ENCODE measurements around the gene EXOC4. TPM values are rescaled to one million over a fixed set of nuclear protein-coding genes. Genes with fewer than 3 reads are reported as not detected.

The EXOC4 gene
- total RNA-seq, 2 experiments from 2014 or later: 58.0 to 59.9 TPM

GRCh38 chr7:133265821-133266220 lies 12.9 kb downstream of the EXOC4 start:
- Histone ChIP-seq H3K27ac (ENCODE audit: low read depth in 1 of 2, low read length in 2 of 2) (no peak overlapping the region), H3K36me3 (ENCODE audit: insufficient read depth, low read length) (no peaks in the 10 kb centered on the region), H3K4me3 (ENCODE audit: low read length) (no peak overlapping the region), H3K27me3 (ENCODE audit: control insufficient read depth in 1 of 2, insufficient read depth in 2 of 2, low read length in 2 of 2) (no peaks in the 10 kb centered on the region), H3K4me1 (ENCODE audit: insufficient read depth, low read length) (no peaks in the 10 kb centered on the region), H3K9me3 (ENCODE audit: control insufficient read depth in 1 of 2, insufficient read depth in 1 of 2, low read length in 2 of 2) (peaks cover 0 to 4% of the 10 kb centered on the region in 2 experiments)
- Mint-ChIP-seq H3K36me3 (ENCODE audit: low read depth) (peaks cover 35% of the 10 kb centered on the region), H3K27ac (no peak overlapping the region), H3K4me3 (no peak overlapping the region), H3K9me3 (no peaks in the 10 kb centered on the region), H3K4me1 (ENCODE audit: low read depth) (peaks cover 62% of the 10 kb centered on the region), H3K27me3 (no peaks in the 10 kb centered on the region)
- no peak for TF ChIP-seq CTCF (IDR thresholded peaks at IDR 0.05)
- ChIA-PET CTCF (no interaction called here), POLR2A (no interaction called here)
- intact Hi-C loops (cut with DNase I, micrococcal nuclease): no loop called here
- ATAC-seq (ENCODE audit: poor library complexity) (no peak), DNase-seq (no peak)

- ATAC-seq (ENCODE audit: poor library complexity): no peak
- H3K36me3 ChIP-seq (ENCODE audit: insufficient read depth, low read length): no peaks in the 10 kb centered on the region
- Mint-ChIP-seq H3K27me3 (no peaks in the 10 kb centered on the region), H3K36me3 (ENCODE audit: low read depth) (peaks cover 31% of the 10 kb centered on the region), H3K9me3 (no peaks in the 10 kb centered on the region), H3K4me3 (no peak overlapping the region), H3K27ac (no peak overlapping the region), H3K4me1 (ENCODE audit: low read depth) (peaks cover 53% of the 10 kb centered on the region)
- POLR2A ChIA-PET: interaction anchor here (2.0 kb wide), 1 partner anchor 16 kb away, joined by 4 read pairs; no protein-coding TSS in a partner anchor
- CTCF ChIA-PET: no interaction called here
- no peak for TF ChIP-seq CTCF (IDR thresholded peaks at IDR 0.05)
- intact Hi-C loops (cut with DNase I, micrococcal nuclease): no loop called here
- no peaks in the 10 kb centered on the region for H3K9me3 ChIP-seq (ENCODE audit: control insufficient read depth in 1 of 2, insufficient read depth in 1 of 2, low read length in 2 of 2)
- no peak overlapping the region for H3K27ac ChIP-seq (ENCODE audit: low read depth in 1 of 2, low read length in 2 of 2)
- no peak for DNase-seq
- no peaks in the 10 kb centered on the region for H3K27me3 ChIP-seq (ENCODE audit: control insufficient read depth in 1 of 2, insufficient read depth in 2 of 2, low read length in 2 of 2)
- H3K4me3 ChIP-seq (ENCODE audit: low read length): no peak overlapping the region
- H3K4me1 ChIP-seq (ENCODE audit: insufficient read depth, low read length): no peaks in the 10 kb centered on the region
Observed at GRCh38 chr7:133268355-133268754, 15.5 kb downstream of the EXOC4 start.

GRCh38 chr7:133272336-133272735 lies 19.5 kb downstream of the EXOC4 start:
- H3K4me3 ChIP-seq (ENCODE audit: low read length): no peak overlapping the region
- peaks cover 22% of the 10 kb centered on the region for H3K36me3 ChIP-seq (ENCODE audit: insufficient read depth, low read length)
- no peak for TF ChIP-seq CTCF (IDR thresholded peaks at IDR 0.05)
- ATAC-seq (ENCODE audit: poor library complexity): no peak
- CTCF ChIA-PET: interaction anchor here (1.5 kb wide), 1 partner anchor 20 kb away, joined by 5 read pairs; no protein-coding TSS in a partner anchor
- no peaks in the 10 kb centered on the region for H3K9me3 ChIP-seq (ENCODE audit: control insufficient read depth in 1 of 2, insufficient read depth in 1 of 2, low read length in 2 of 2)
- H3K27me3 ChIP-seq (ENCODE audit: control insufficient read depth in 1 of 2, insufficient read depth in 2 of 2, low read length in 2 of 2): no peaks in the 10 kb centered on the region
- H3K36me3 Mint-ChIP-seq (ENCODE audit: low read depth): peaks cover 56% of the 10 kb centered on the region
- H3K27ac ChIP-seq (ENCODE audit: low read depth in 1 of 2, low read length in 2 of 2): no peak overlapping the region
- H3K4me1 ChIP-seq (ENCODE audit: insufficient read depth, low read length): no peaks in the 10 kb centered on the region
- peaks cover 35% of the 10 kb centered on the region for H3K4me1 Mint-ChIP-seq (ENCODE audit: low read depth)
- DNase-seq: no peak
- POLR2A ChIA-PET: no interaction called here
- no peak overlapping the region for H3K4me3 Mint-ChIP-seq
- H3K27me3 Mint-ChIP-seq: no peaks in the 10 kb centered on the region
- no peaks in the 10 kb centered on the region for H3K9me3 Mint-ChIP-seq
- H3K27ac Mint-ChIP-seq: no peak overlapping the region
- intact Hi-C loops (cut with DNase I, micrococcal nuclease): no loop called here
